Measurements from ENCODE around the gene PLEKHA8. TPM values are rescaled to one million over a fixed set of nuclear protein-coding genes. Genes with fewer than 3 reads are reported as not detected.

The PLEKHA8 gene
- total RNA-seq, 4 donors from 2014 or later = 6.1 to 24.4 (median 11.5) TPM

GRCh38 chr7:30078280-30078679, 50.1 kb downstream of the PLEKHA8 start:
- no peak for TF ChIP-seq CTCF (IDR thresholded peaks at IDR 0.05)
- TF ChIP-seq POLR2A (IDR thresholded peaks at IDR 0.05) = no peak
- intact Hi-C loops (cut with DNase I; ENCODE audit: low total_unique reads) = no loop called here
- no peak overlapping the region for H3K27ac ChIP-seq
- DNase-seq = no peak
- H3K9me3 ChIP-seq = no peaks in the 10 kb centered on the region
- no peak overlapping the region for H3K4me3 ChIP-seq
- H3K36me3 ChIP-seq = no peaks in the 10 kb centered on the region
- H3K27me3 ChIP-seq = no peaks in the 10 kb centered on the region
- no peaks in the 10 kb centered on the region for H3K4me1 ChIP-seq

GRCh38 chr7:30079880-30080279, 51.7 kb downstream of the PLEKHA8 start:
- intact Hi-C loops (cut with DNase I; ENCODE audit: low total_unique reads) = no loop called here

GRCh38 chr7:30080818-30081217, 52.6 kb downstream of the PLEKHA8 start:
- Histone ChIP-seq H3K4me1 (no peaks in the 10 kb centered on the region), H3K27ac (no peak overlapping the region), H3K4me3 (no peak overlapping the region), H3K9me3 (no peaks in the 10 kb centered on the region), H3K27me3 (no peaks in the 10 kb centered on the region), H3K36me3 (no peaks in the 10 kb centered on the region)
- no peak for DNase-seq
- intact Hi-C loops (cut with DNase I; ENCODE audit: low total_unique reads) = no loop called here
- TF ChIP-seq CTCF (IDR thresholded peaks at IDR 0.05) = no peak
- no peak for TF ChIP-seq POLR2A (IDR thresholded peaks at IDR 0.05)

More at GRCh38 chr7:30079880-30080279, 51.7 kb downstream of the PLEKHA8 start:
- Histone ChIP-seq H3K4me1 (no peaks in the 10 kb centered on the region), H3K27ac (no peak overlapping the region), H3K36me3 (no peaks in the 10 kb centered on the region), H3K4me3 (no peak overlapping the region), H3K9me3 (no peaks in the 10 kb centered on the region), H3K27me3 (no peaks in the 10 kb centered on the region)
- TF ChIP-seq CTCF (IDR thresholded peaks at IDR 0.05) (no peak), POLR2A (IDR thresholded peaks at IDR 0.05) (no peak)
- no peak for DNase-seq

GRCh38 chr7:30082686-30083085, 54.5 kb downstream of the PLEKHA8 start:
- intact Hi-C loops (cut with DNase I; ENCODE audit: low total_unique reads) = no loop called here

GRCh38 chr7:30083334-30083733, 55.1 kb downstream of the PLEKHA8 start:
- Histone ChIP-seq H3K36me3 (no peaks in the 10 kb centered on the region), H3K4me1 (no peaks in the 10 kb centered on the region), H3K9me3 (no peaks in the 10 kb centered on the region), H3K27ac (no peak overlapping the region), H3K27me3 (no peaks in the 10 kb centered on the region), H3K4me3 (no peak overlapping the region)
- DNase-seq = no peak
- intact Hi-C loops (cut with DNase I; ENCODE audit: low total_unique reads) = no loop called here
- TF ChIP-seq POLR2A (IDR thresholded peaks at IDR 0.05) (no peak), CTCF (IDR thresholded peaks at IDR 0.05) (no peak)

More at GRCh38 chr7:30082686-30083085, 54.5 kb downstream of the PLEKHA8 start:
- Histone ChIP-seq H3K4me1 (no peaks in the 10 kb centered on the region), H3K4me3 (no peak overlapping the region), H3K9me3 (no peaks in the 10 kb centered on the region), H3K27me3 (no peaks in the 10 kb centered on the region), H3K36me3 (no peaks in the 10 kb centered on the region), H3K27ac (no peak overlapping the region)
- DNase-seq = no peak
- TF ChIP-seq CTCF (IDR thresholded peaks at IDR 0.05) = no peak
- TF ChIP-seq POLR2A (IDR thresholded peaks at IDR 0.05) = no peak
